Thymus (tissue), 14 donors: ENCODE results near the gene PSMG2. TPM values are rescaled to one million over a fixed set of nuclear protein-coding genes. Genes with fewer than 3 reads are reported as not detected.
A peak's percentile ranks its signal among the peaks of the same experiment; 100 is the strongest.

Experiments
- DNase-seq, 9 donors: peaks; one replicate each; pipeline ENCODE4 v3.0.0-alpha.2; 2013; ENCODE audit warnings: low spot score in 9 of 9, low read depth in 6 of 9, missing footprints in 1 of 9
- H3K27ac ChIP-seq, 2 donors: one replicate each; pipeline ENCODE4 v1.5.1; 2013; ENCODE audit warnings: control low read depth in 1 of 2, low read depth in 1 of 2, low read length in 1 of 2, mild to moderate bottlenecking in 1 of 2, moderate library complexity in 1 of 2
- H3K27me3 ChIP-seq, 2 donors: one replicate each; pipeline ENCODE4 v1.5.1; 2013; ENCODE audit warnings: low read length in 1 of 2; ENCODE audit not compliant: control insufficient read depth in 2 of 2, insufficient read depth in 1 of 2
- H3K36me3 ChIP-seq, 2 donors: one replicate each; pipeline ENCODE4 v1.5.1; 2013; ENCODE audit warnings: low read length in 1 of 2, mild to moderate bottlenecking in 1 of 2, moderate library complexity in 1 of 2; ENCODE audit not compliant: control insufficient read depth in 2 of 2, insufficient read depth in 2 of 2
- H3K4me1 ChIP-seq, 2 donors: one replicate each; pipeline ENCODE4 v1.5.1; 2013; ENCODE audit warnings: low read length in 2 of 2; ENCODE audit not compliant: control insufficient read depth in 2 of 2, insufficient read depth in 2 of 2
- H3K4me3 ChIP-seq, 2 donors: one replicate each; pipeline ENCODE4 v1.5.1; 2013; ENCODE audit warnings: low read length in 2 of 2, control low read depth in 1 of 2, mild to moderate bottlenecking in 1 of 2
- H3K9me3 ChIP-seq, 2 donors: one replicate each; pipeline ENCODE4 v1.5.1; 2013; ENCODE audit warnings: low read length in 1 of 2, mild to moderate bottlenecking in 1 of 2; ENCODE audit not compliant: control insufficient read depth in 2 of 2, insufficient read depth in 1 of 2
- WGBS: extraction: QIAGEN DNeasy Blood & Tissue Kit; methylation state at CpG from one replicate; pipeline ENCODE4 v1.1.7; 2013; 5-methylcytosine and 5-hydroxymethylcytosine counted together
- long read RNA-seq, 10 donors: transcript quantifications; one replicate each; lab custom pipeline, GENCODE V29; 2026
- polyA plus RNA-seq: library from polyadenylated mRNA; stranded (reverse); fragments of 200-250 nt; gene quantifications from one replicate; pipeline ENCODE4 v1.2.3, GENCODE V29; 2013
- total RNA-seq: library from RNA; stranded (reverse); fragments of 120-200 nt; gene quantifications from one replicate; pipeline ENCODE4 v1.2.4, GENCODE V29; 2013
- donor health status: healthy.

The PSMG2 gene
- 97.4 TPM for total RNA-seq
- polyA plus RNA-seq, result 125 TPM
- long read RNA-seq, donor 1, transcript PSMG2-201 (7 exons, 1,686 nt), result major isoform, 5 of 6 reads
- long read RNA-seq, donor 1, partial matches to known transcripts, result 0 of 6 reads
- long read RNA-seq, donor 1, other reads (novel, unspliced or antisense), result 0 of 6 reads
- long read RNA-seq, donor 2, transcript PSMG2-201 (7 exons, 1,686 nt), result major isoform, 62 of 382 reads
- long read RNA-seq, donor 2, partial matches to known transcripts, result 164 of 382 reads
- long read RNA-seq, donor 2, other reads (novel, unspliced or antisense), result 152 of 382 reads
- long read RNA-seq, donor 3, transcript PSMG2-201 (7 exons, 1,686 nt), result major isoform, 84 of 106 reads
- long read RNA-seq, donor 3, transcript PSMG2-210 (6 exons, 1,036 nt), result minor isoform, 5 of 106 reads
- long read RNA-seq, donor 3, partial matches to known transcripts, result 14 of 106 reads
- long read RNA-seq, donor 3, other reads (novel, unspliced or antisense), result 0 of 106 reads
- long read RNA-seq, donor 4, transcript PSMG2-201 (7 exons, 1,686 nt), result major isoform, 28 of 31 reads
- long read RNA-seq, donor 4, partial matches to known transcripts, result 0 of 31 reads
- long read RNA-seq, donor 4, other reads (novel, unspliced or antisense), result 0 of 31 reads
- long read RNA-seq, donor 5, transcript PSMG2-201 (7 exons, 1,686 nt), result major isoform, 71 of 109 reads
- long read RNA-seq, donor 5, partial matches to known transcripts, result 20 of 109 reads
- long read RNA-seq, donor 5, other reads (novel, unspliced or antisense), result 10 of 109 reads
- long read RNA-seq, donor 6, transcript PSMG2-201 (7 exons, 1,686 nt), result major isoform, 24 of 29 reads
- long read RNA-seq, donor 6, partial matches to known transcripts, result 0 of 29 reads
- long read RNA-seq, donor 6, other reads (novel, unspliced or antisense), result 0 of 29 reads
- long read RNA-seq, donor 7, transcript PSMG2-201 (7 exons, 1,686 nt), result major isoform, 42 of 47 reads
- long read RNA-seq, donor 7, partial matches to known transcripts, result 0 of 47 reads
- long read RNA-seq, donor 7, other reads (novel, unspliced or antisense), result 0 of 47 reads
- long read RNA-seq, donor 8, transcript PSMG2-201 (7 exons, 1,686 nt), result major isoform, 13 of 13 reads
- long read RNA-seq, donor 8, partial matches to known transcripts, result 0 of 13 reads
- long read RNA-seq, donor 8, other reads (novel, unspliced or antisense), result 0 of 13 reads
- long read RNA-seq, donor 9, transcript PSMG2-201 (7 exons, 1,686 nt), result major isoform, 28 of 39 reads
- long read RNA-seq, donor 9, partial matches to known transcripts, result 7 of 39 reads
- long read RNA-seq, donor 9, other reads (novel, unspliced or antisense), result 0 of 39 reads
- long read RNA-seq, donor 10, transcript PSMG2-201 (7 exons, 1,686 nt), result major isoform, 30 of 47 reads
- long read RNA-seq, donor 10, partial matches to known transcripts, result 17 of 47 reads
- long read RNA-seq, donor 10, other reads (novel, unspliced or antisense), result 0 of 47 reads

- Histone ChIP-seq H3K27me3 (no peaks in the 10 kb centered on the region), H3K27ac (peak within 1 kb of the TSS; percentile 96 to 99), H3K36me3 (peaks cover 4 to 22% of the 10 kb centered on the region in 2 donors), H3K4me3 (peak within 1 kb of the TSS; percentile 83 to 93), H3K4me1 (peaks cover 20 to 26% of the 10 kb centered on the region in 2 donors), H3K9me3 (no peaks in the 10 kb centered on the region)
- under 1% methylated on average over 89 of the region's 89 CpGs for WGBS
- peak; percentile 51 to 93 (median 80) for DNase-seq
Measured at GRCh38 chr18:12702221-12703095, at the start of gene PSMG2, which contains the start of gene CEP76. Gene PSMG2, plus strand, starts transcription at chr18:12703042. Its CDS starts 66 bp downstream, at chr18:12703108. Gene CEP76, minus strand, starts transcription at chr18:12702723. Its CDS starts 175 bp downstream, at chr18:12702548.

- Histone ChIP-seq H3K4me1 (peaks cover 0 to 4% of the 10 kb centered on the region in 2 donors), H3K9me3 (no peaks in the 10 kb centered on the region), H3K36me3 (no peaks in the 10 kb centered on the region), H3K27me3 (peaks cover 27 to 38% of the 10 kb centered on the region in 2 donors), H3K4me3 (no peak overlapping the region), H3K27ac (no peak overlapping the region)
- WGBS, result 100% methylated on average over 1 of the region's 1 CpG
- no peak for DNase-seq
Measured at GRCh38 chr18:12654971-12655370, 47.9 kb upstream of the PSMG2 start.

GRCh38 chr18:12656605-12656937 lies 46.3 kb upstream of the PSMG2 start:
- H3K9me3 ChIP-seq, result no peaks in the 10 kb centered on the region
- WGBS, result 44% methylated on average over 3 of the region's 3 CpGs
- H3K4me3 ChIP-seq, result peak overlapping the region in 1 of 2 donors; percentile 8
- peaks cover 0 to 4% of the 10 kb centered on the region in 2 donors for H3K4me1 ChIP-seq
- no peak overlapping the region for H3K27ac ChIP-seq
- no peaks in the 10 kb centered on the region for H3K36me3 ChIP-seq
- H3K27me3 ChIP-seq, result peaks cover 27 to 38% of the 10 kb centered on the region in 2 donors
- peak in 1 of 9 donors; percentile 4 for DNase-seq

GRCh38 chr18:12656938-12657683 lies 45.7 kb upstream of the PSMG2 start:
- H3K4me3 ChIP-seq, result peak overlapping the region; percentile 8 to 68
- H3K4me1 ChIP-seq, result peaks cover 0 to 4% of the 10 kb centered on the region in 2 donors
- peaks cover 27 to 38% of the 10 kb centered on the region in 2 donors for H3K27me3 ChIP-seq
- H3K27ac ChIP-seq, result peak overlapping the region in 1 of 2 donors; percentile 81
- H3K36me3 ChIP-seq, result no peaks in the 10 kb centered on the region
- H3K9me3 ChIP-seq, result no peaks in the 10 kb centered on the region
- WGBS, result 2% methylated on average over 89 of the region's 89 CpGs
- peak in 2 of 9 donors; percentile 5 to 28 for DNase-seq

GRCh38 chr18:12657684-12658425 lies 45.0 kb upstream of the PSMG2 start, which contains the start of gene SPIRE1:
Gene SPIRE1, minus strand, starts transcription at chr18:12658107. Its CDS starts 241 bp downstream, at chr18:12657866.
- Histone ChIP-seq H3K27me3 (peaks cover 27 to 38% of the 10 kb centered on the region in 2 donors), H3K4me3 (peak within 1 kb of the TSS; percentile 24 to 68), H3K9me3 (no peaks in the 10 kb centered on the region), H3K27ac (peak within 1 kb of the TSS in 1 of 2 donors; percentile 81), H3K36me3 (no peaks in the 10 kb centered on the region), H3K4me1 (peaks cover 0 to 3% of the 10 kb centered on the region in 2 donors)
- DNase-seq, result peak in 3 of 9 donors; percentile 17 to 42 (median 21)
- under 1% methylated on average over 112 of the region's 112 CpGs for WGBS

- peak in 2 of 9 donors; percentile 1 to 25 for DNase-seq
- H3K27me3 ChIP-seq, result peaks cover 27 to 38% of the 10 kb centered on the region in 2 donors
- no peaks in the 10 kb centered on the region for H3K36me3 ChIP-seq
- H3K9me3 ChIP-seq, result no peaks in the 10 kb centered on the region
- WGBS, result 16% methylated on average over 42 of the region's 42 CpGs
- peak overlapping the region; percentile 24 to 68 for H3K4me3 ChIP-seq
- peak overlapping the region in 1 of 2 donors; percentile 77 for H3K27ac ChIP-seq
- H3K4me1 ChIP-seq, result no peaks in the 10 kb centered on the region
Measured at GRCh38 chr18:12658426-12659138, 44.3 kb upstream of the PSMG2 start.
